Ramos (cell line): Measurements from ENCODE around the gene PCDH11X.
"Not testable (repeated sequence)": the region's sequence is repeated elsewhere in the genome, so short reads cannot be mapped to it uniquely, and the experiment has no call there.

Experiments used
- in situ Hi-C: fragments of 300-500 bp; cut with MboI; formaldehyde crosslinking; loops from one replicate; pipeline ENCODE4 v1.14.3; 2022; ENCODE audit warnings: low sequenced_read_pairs; ENCODE audit not compliant: unreplicated experiment

Gene PCDH11X, protein sequence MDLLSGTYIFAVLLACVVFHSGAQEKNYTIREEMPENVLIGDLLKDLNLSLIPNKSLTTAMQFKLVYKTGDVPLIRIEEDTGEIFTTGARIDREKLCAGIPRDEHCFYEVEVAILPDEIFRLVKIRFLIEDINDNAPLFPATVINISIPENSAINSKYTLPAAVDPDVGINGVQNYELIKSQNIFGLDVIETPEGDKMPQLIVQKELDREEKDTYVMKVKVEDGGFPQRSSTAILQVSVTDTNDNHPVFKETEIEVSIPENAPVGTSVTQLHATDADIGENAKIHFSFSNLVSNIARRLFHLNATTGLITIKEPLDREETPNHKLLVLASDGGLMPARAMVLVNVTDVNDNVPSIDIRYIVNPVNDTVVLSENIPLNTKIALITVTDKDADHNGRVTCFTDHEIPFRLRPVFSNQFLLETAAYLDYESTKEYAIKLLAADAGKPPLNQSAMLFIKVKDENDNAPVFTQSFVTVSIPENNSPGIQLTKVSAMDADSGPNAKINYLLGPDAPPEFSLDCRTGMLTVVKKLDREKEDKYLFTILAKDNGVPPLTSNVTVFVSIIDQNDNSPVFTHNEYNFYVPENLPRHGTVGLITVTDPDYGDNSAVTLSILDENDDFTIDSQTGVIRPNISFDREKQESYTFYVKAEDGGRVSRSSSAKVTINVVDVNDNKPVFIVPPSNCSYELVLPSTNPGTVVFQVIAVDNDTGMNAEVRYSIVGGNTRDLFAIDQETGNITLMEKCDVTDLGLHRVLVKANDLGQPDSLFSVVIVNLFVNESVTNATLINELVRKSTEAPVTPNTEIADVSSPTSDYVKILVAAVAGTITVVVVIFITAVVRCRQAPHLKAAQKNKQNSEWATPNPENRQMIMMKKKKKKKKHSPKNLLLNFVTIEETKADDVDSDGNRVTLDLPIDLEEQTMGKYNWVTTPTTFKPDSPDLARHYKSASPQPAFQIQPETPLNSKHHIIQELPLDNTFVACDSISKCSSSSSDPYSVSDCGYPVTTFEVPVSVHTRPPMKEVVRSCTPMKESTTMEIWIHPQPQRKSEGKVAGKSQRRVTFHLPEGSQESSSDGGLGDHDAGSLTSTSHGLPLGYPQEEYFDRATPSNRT (N-terminal part only)

DNA sequence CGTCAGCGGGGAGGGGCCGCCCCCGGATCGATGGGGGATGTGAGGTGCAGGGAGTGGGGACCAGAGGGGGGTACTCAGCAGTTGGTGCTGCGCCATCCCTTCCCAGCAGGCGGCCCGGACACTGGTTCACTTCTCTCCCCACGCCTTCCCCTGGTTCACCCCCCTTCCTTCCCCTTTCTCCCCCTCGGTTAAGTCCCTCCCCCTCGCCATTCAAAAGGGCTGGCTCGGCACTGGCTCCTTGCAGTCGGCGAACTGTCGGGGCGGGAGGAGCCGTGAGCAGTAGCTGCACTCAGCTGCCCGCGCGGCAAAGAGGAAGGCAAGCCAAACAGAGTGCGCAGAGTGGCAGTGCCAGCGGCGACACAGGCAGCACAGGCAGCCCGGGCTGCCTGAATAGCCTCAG, at the start of gene PCDH11X:
PCDH11X (plus strand) TSS at position 241 of the 400 bp plus-strand sequence. CDS start 56,130 bp downstream, outside the sequence.
- in situ Hi-C loops = not testable (repeated sequence)

DNA sequence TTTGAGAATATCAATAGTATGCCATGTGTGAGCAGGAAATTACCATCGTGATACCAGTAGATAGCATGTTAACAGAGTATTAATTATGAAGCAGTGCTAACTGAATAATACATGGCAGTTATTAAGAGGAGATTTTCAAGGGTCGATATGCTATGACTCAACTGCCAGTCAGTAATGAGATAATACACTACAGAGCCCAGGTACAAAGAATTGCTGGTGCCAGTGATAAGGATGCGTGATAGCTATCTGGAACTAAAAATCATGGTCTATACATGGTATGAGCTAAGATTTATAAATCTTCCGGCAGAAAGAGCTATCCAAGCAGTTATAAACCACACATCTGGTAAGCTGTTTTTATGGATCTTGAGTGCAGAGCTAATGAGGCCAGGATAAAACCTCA, 31.7 kb upstream of the PCDH11X start:
- in situ Hi-C loops = not testable (repeated sequence)

DNA sequence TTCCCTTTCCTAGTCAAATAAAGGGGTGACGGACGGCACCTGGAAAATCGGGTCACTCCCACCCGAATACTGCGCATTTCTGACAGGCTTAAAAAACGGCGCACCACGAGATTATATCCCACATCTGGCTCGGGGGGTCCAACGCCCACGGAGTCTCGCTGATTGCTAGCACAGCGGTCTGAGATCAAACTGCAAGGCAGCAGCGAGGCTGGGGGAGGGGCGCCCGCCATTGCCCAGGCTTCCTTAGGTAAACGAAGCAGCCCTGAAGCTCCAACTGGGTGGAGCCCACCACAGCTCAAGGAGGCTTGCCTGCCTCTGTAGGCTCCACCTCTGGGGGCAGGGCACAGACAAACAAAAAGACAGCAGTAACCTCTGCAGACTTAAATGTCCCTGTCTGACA, 26.2 kb upstream of the PCDH11X start:
- in situ Hi-C loops = not testable (repeated sequence)

DNA sequence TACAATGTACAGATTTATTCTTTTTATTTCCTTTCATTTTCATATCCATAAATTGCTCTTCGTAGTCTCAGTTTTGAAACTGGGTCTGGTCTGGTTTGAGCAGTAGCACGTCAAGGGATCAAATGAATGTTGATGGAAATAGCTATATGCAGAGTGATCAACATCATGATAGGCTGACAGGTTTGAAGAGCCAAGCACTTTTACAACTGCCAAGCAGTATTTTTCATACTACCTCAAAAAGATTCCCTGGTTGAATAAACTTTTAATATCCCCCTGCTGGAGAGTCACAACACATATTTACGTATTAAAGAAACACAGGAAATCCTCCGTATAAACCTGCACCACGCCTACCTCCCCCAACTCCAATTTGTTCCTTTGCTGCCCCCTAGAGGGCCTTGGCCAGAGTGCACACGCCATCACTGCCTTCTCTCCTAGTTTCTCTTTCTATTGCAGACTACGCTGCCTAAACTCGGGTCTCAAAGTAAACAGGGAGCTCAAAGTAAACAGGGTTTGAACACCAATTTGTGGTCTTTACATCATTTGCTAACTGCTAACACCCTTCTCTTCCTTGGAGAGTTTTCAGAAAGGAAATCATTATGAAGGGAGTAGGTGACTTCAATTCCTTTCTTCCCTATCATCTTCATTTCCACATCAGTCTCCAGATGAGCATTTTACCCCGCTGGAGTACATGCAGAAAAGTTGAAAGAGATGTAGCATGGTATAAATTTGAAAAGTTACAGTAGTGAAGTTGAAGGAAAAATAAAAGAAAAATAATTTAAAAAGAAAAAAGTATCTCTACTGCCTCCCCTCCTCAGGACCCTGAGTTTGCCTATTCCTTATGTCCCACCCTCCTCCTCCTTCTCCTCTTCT, 8.3 kb upstream of the PCDH11X start:
- in situ Hi-C loops = not testable (repeated sequence)

DNA sequence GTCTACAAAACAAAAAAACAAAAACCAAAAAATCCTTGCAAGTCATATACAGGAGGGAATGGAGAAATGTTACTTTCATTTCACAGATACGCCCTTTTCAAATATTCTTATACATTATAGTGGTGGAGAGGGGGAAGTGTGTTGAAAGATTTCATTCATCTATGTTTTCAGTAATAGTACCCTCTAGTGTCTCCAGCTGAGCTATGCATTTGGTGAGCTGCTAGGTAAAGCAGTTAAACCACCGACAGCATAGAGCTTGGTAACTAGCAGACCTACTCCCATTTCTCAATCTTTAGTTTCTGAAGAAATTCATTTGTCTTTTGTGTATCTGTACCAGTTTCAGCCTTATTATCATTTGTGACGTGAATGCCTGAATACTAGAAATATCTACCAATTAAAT, 5.2 kb upstream of the PCDH11X start:
- in situ Hi-C loops = not testable (repeated sequence)

DNA sequence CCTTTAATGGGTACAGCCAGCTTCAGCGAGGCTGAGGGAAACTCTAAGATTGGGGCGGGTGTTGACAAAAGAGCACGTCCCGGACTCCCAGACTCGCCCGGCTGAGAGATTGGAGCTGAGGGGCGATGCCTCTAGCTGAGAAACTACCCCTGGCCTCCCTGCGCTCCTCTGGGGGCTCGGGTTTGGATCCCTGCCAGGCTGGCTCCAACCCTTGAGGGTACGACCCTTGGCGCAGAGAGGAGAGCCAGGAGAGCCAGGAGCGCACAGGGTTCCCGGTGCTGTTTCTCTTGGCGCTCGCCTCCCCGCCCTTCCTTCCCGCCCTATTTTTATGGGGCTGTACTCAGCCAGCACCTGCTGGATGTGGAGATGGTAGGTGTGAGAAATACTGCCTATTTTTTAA, 833 bp downstream of the PCDH11X start:
- in situ Hi-C loops = not testable (repeated sequence)

DNA sequence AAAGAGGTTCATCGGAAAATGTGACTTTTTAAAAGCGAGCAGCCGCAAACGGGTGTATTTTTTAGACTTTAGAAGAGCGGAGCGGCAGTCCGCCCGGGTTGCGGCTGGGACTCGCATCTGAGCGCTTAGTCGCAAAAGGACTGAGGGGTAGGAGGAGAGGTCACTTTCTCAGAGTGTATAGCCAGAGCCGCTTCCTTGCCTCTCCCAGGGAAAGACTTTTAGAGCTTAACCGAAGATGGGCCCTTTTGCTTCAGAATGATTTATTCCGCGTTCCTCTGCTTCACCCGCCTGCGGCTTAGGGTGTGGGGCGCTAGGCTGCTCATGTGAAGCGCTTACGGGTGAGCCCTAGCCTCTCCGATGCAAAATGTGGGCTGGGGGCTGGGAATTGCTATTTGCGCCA, 1.5 kb downstream of the PCDH11X start:
- in situ Hi-C loops = not testable (repeated sequence)

DNA sequence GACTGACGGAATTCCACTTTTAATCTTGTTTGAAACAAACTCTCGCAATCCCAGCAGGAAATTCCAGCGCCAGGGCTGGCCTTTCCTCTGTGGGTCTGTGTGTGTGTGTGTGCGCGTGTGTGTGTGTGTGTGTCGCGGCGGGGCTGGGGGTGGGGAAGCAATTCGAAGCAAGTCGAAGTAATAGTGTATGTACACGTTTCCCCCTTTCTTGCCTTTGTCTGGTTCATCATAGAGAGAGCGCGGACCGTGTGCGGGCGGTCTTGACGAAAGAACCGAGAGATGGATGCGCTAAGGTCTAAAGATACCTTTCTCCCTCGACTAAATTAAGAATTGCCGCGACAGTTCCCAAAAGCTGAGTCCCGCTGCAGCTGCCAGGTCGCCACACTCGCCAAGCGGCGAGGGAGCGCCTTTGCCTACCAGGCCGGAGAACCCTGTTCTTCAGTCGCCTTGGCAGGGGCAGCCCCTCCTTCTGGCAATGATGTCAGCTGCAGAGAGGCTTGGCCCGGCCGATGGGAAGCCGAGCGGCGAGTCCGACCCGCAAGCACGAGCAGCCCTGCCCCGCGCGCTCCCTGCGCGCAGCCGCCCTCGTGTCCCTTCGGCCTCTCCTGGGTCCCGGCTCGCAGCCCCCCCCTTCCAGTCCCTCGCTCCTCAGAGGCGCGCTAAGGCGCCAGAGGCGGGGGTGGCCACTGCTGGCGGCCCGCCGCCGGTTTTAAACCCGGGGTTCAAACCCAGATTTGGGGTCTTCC, 2.6 kb downstream of the PCDH11X start:
- in situ Hi-C loops = not testable (repeated sequence)

DNA sequence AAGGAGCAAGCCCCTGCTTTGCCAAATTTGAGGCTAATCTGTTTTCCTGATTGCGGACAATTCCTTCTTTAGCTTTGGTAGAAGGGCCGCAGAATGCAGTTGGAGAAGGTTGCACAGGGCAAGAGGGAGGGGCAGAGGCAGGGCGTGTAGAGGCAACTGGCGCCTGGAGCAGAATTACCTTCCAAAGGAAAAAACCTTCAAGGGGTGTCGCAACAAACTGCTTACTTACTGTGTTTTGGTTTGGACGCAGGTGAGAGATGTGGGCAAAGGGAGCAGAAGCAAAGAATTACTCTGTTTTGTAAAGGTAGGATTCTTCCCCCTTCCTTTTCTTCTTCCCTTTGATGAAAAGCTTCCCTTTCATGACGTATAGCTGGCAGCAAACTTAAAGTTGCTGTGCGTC, 3.6 kb downstream of the PCDH11X start:
- in situ Hi-C loops = not testable (repeated sequence)

DNA sequence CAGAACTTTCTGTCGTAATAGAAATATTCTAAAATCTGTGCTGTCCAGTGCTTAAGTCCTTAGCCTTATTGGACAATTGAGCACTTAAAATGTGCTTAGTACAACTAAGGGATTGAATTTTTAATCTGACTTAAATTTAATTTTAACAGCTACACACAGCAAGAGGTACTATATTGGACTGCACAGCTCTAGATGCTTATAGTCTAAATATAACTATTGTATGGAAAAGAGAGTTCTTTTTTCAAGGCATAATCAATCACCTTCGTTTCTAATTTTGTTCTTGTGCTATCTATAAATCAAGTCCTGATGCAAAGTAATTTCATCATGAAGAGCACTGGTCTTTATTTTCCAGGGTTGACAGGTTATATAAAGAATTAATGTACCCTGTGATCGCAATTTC, 38.4 kb downstream of the PCDH11X start:
- in situ Hi-C loops = not testable (repeated sequence)

DNA sequence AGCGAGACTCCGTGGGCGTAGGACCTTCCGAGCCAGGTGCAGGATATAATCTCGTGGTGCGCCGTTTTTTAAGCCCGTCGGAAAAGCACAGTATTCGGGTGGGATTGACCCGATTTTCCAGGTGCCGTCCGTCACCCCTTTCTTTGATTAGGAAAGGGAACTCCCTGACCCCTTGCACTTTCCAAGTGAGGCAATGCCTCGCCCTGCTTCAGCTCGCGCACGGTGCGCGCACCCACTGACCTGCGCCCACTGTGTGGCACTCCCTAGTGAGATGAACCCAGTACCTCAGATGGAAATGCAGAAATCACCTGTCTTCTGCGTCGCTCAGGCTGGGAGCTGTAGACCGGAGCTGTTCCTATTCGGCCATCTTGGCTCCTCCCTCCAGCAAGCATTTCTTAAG, 46.1 kb downstream of the PCDH11X start:
- in situ Hi-C loops = not testable (repeated sequence)
